Activated T-helper 1 cell treated with anti-CD3 and anti-CD28 coated beads, Interleukin-12 subunit alpha, Interleukin-12 subunit beta, Interleukin-2, Interleukin-4 antibody, amounts not matched to agents 30 ng/mL and 10 ng/mL and 1 ng/mL, durations not matched to agents 14 hours and 24 hours and 36 hours (primary cell): Measurements from ENCODE around the gene SPATA12. TPM values are rescaled to one million over a fixed set of nuclear protein-coding genes. Genes with fewer than 3 reads are reported as not detected.
"Not testable (repeated sequence)": the region's sequence is repeated elsewhere in the genome, so short reads cannot be mapped to it uniquely, and the experiment has no call there.

ENCODE experiments used
- DNase-seq: peaks from one replicate; pipeline ENCODE4 v3.0.0; 2021; ENCODE audit warnings: low spot score
- H3K27ac Mint-ChIP-seq: one replicate; pipeline ENCODE4 v1.8.0; 2021; ENCODE audit warnings: mild to moderate bottlenecking, mixed read lengths
- H3K27me3 Mint-ChIP-seq: one replicate; pipeline ENCODE4 v1.8.0; 2022; ENCODE audit warnings: mild to moderate bottlenecking, moderate library complexity, mixed read lengths; ENCODE audit not compliant: insufficient read depth
- H3K36me3 Mint-ChIP-seq: one replicate; pipeline ENCODE4 v1.8.0; 2021; ENCODE audit warnings: low read depth, mixed read lengths
- H3K4me1 Mint-ChIP-seq: one replicate; pipeline ENCODE4 v1.8.0; 2021; ENCODE audit warnings: low read depth, mixed read lengths
- H3K4me3 Mint-ChIP-seq: one replicate; pipeline ENCODE4 v1.8.0; 2021; ENCODE audit warnings: mild to moderate bottlenecking, moderate library complexity, mixed read lengths
- H3K9me3 Mint-ChIP-seq: one replicate; pipeline ENCODE4 v1.8.0; 2021; ENCODE audit warnings: mixed read lengths
- intact Hi-C: fragments of 100-400 bp; cut with micrococcal nuclease; formaldehyde crosslinking; loops from one replicate; pipeline ENCODE4 v1.15.1; 2024
- total RNA-seq: library from RNA; stranded (reverse); gene quantifications from 2 replicates; pipeline ENCODE4 v1.2.3, GENCODE V29; 2022

Gene SPATA12
- total RNA-seq, 1 donor from 2014 or later, result not detected

DNA sequence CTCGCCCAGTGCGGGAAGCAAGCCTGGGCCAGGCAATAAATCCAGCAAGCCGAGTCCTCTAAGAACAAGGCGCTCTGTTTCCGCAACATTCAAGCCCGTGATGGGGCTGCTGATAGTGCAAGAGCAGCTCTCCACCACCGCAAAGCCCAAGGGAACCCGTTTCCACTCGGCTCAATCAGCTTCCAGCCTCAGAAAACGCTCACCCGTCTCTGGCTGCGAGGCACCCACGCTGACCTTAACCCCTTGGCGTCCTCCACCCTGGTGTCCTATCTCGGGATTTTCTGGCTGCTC lies 17.8 kb downstream of the SPATA12 start:
- peak overlapping the region; percentile 67 for H3K4me3 Mint-ChIP-seq
- peaks cover 12% of the 10 kb centered on the region for H3K4me1 Mint-ChIP-seq
- no peaks in the 10 kb centered on the region for H3K9me3 Mint-ChIP-seq
- no peak for DNase-seq
- no peaks in the 10 kb centered on the region for H3K36me3 Mint-ChIP-seq
- peaks cover 58% of the 10 kb centered on the region for H3K27me3 Mint-ChIP-seq
- H3K27ac Mint-ChIP-seq, result no peak overlapping the region
- intact Hi-C loops, result no loop called here

DNA sequence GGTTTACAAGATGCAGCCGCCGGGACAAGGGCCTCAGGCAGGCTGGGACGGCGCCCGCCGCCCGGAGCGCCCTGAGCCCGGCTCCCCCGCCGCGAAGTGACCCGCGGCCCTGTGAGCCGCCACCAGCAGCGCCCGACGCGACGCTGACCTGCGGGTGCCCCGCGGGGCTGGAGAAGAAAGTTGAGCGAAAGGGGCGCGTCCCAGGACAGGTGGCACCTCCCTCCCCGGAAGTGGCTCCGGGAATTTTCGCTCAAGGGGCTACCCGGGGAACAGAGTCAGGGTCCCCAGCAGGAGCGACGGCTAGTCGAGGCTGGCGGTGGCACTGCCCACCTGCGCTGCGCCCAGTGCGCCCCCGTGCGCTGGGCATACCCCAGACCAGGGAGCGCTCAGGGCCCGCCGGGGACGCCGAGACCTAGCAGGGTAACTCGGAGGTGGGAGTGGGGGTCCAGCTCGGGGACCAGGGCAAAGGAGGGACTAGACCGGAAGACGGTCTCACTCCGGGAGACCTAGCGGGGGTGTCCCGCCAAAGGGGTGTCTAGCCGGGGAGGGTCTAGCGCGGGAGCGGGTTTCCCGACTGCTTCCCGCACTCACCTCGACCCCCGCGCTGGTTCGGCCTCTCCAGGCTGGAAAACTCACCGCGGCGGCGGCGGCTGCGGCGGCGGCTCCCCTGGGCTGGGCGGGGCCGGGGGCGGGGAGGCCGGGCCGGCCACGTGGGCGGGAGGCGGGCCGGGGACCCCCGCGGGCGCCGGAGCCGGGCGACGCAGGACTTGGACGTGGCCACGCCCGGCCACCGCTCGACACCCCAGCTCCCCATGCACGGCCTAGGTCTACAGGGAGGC lies 18.4 kb downstream of the SPATA12 start:
- intact Hi-C loops, result no loop called here
- H3K4me3 Mint-ChIP-seq, result peak overlapping the region; percentile 67
- H3K27ac Mint-ChIP-seq, result no peak overlapping the region
- H3K4me1 Mint-ChIP-seq, result peaks cover 12% of the 10 kb centered on the region
- no peaks in the 10 kb centered on the region for H3K9me3 Mint-ChIP-seq
- H3K36me3 Mint-ChIP-seq, result no peaks in the 10 kb centered on the region
- peaks cover 58% of the 10 kb centered on the region for H3K27me3 Mint-ChIP-seq
- DNase-seq, result no peak

GRCh38 chr3:57079474-57079831 lies 19.0 kb downstream of the SPATA12 start:
- H3K27ac Mint-ChIP-seq, result no peak overlapping the region
- no peak overlapping the region for H3K4me3 Mint-ChIP-seq
- H3K9me3 Mint-ChIP-seq, result no peaks in the 10 kb centered on the region
- peaks cover 56% of the 10 kb centered on the region for H3K27me3 Mint-ChIP-seq
- no peaks in the 10 kb centered on the region for H3K36me3 Mint-ChIP-seq
- peaks cover 12% of the 10 kb centered on the region for H3K4me1 Mint-ChIP-seq
- DNase-seq, result no peak
- intact Hi-C loops, result no loop called here

- H3K4me3 Mint-ChIP-seq, result peak overlapping the region; percentile 71
- H3K27ac Mint-ChIP-seq, result no peak overlapping the region
- no peak for DNase-seq
- peaks cover 54% of the 10 kb centered on the region for H3K27me3 Mint-ChIP-seq
- no peaks in the 10 kb centered on the region for H3K36me3 Mint-ChIP-seq
- intact Hi-C loops, result no loop called here
- no peaks in the 10 kb centered on the region for H3K9me3 Mint-ChIP-seq
- peaks cover 12% of the 10 kb centered on the region for H3K4me1 Mint-ChIP-seq
These were observed 19.7 kb downstream of the SPATA12 start for GRCh38 chr3:57080171-57080570.

- H3K27me3 Mint-ChIP-seq, result peaks cover 47% of the 10 kb centered on the region
- H3K36me3 Mint-ChIP-seq, result no peaks in the 10 kb centered on the region
- H3K9me3 Mint-ChIP-seq, result no peaks in the 10 kb centered on the region
- intact Hi-C loops, result no loop called here
- H3K4me3 Mint-ChIP-seq, result no peak overlapping the region
- peaks cover 12% of the 10 kb centered on the region for H3K4me1 Mint-ChIP-seq
- no peak overlapping the region for H3K27ac Mint-ChIP-seq
- no peak for DNase-seq
These were observed 20.7 kb downstream of the SPATA12 start for GRCh38 chr3:57081173-57081572.

DNA sequence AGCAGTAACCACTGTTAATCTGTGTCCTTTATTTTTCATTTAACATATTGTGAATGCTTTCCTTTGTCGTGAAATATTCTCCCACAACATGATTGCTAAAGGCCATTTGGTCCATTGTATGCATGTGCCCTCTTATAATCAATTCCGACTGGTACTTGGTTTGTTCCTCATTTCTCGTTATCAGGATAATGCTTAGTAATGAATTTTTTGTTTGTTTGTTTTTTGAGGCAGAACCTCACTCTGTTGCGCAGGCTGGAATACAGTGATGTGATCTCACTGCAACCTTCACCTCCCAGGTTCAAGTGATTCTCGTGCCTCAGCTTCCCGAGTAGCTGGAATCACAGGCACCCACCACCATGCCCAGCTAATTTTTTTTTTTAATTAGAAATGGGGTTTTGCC lies 22.0 kb downstream of the SPATA12 start:
- Mint-ChIP-seq H3K9me3 (no peaks in the 10 kb centered on the region), H3K36me3 (no peaks in the 10 kb centered on the region), H3K4me1 (peaks cover 9% of the 10 kb centered on the region), H3K4me3 (no peak overlapping the region), H3K27ac (no peak overlapping the region), H3K27me3 (peaks cover 34% of the 10 kb centered on the region)
- no peak for DNase-seq
- intact Hi-C loops, result no loop called here

DNA sequence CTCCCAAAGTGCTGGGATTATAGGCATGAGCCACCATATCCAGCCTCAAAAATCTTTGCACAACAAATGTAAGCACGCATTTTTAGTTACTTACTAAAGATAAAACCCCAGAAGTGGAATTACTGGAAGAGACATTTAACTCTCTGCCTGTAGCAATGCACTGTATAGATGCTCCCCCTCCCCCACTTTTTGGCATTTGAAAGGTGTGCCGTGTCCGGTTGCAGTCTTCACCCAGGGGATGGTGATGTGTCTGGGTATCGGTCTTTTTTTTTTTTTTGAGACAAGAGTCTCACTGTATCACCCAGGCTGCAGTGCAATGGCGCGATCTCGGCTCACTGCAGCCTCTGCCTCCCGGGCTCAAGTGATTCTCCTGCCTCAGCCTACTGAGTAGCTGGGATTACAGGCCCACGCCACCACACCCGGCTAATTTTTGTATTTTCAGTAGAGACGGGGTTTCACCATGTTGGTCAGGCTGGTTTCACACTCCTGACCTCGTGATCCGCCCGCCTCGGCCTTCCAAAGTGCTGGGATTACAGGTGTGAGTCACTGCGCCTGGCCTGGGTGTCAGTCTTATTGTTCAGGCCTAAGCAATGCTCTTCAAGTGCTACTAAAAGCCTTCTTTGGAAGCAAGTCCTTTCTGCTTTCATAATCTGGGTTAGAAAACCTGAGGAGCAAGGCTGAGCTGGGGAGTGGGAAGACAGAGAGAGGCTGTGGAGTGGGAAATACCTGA lies 23.0 kb downstream of the SPATA12 start:
- H3K4me1 Mint-ChIP-seq, intact Hi-C loops, H3K36me3 Mint-ChIP-seq: not testable (repeated sequence)

DNA sequence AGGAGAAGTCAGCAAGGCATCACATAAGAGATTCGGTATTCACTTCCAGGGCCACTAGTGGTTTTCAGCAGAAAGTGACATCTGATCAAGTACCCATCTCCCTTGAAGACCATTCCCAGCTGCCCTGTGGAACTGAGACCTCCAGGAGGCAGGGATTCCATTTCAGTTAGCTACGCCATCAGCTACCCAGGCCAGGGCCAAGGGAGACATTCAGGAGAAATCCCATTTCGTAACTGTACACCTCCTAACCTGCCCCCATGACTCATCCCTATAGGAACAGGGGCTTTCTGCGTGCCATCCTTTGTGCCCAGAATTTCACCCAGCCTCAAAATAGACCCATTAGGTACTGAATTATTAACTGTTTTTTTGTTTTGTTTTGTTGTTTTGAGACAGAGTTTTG lies 24.7 kb downstream of the SPATA12 start:
- Mint-ChIP-seq H3K27me3 (peaks cover 27% of the 10 kb centered on the region), H3K36me3 (no peaks in the 10 kb centered on the region), H3K4me1 (no peaks in the 10 kb centered on the region), H3K4me3 (no peak overlapping the region), H3K27ac (no peak overlapping the region), H3K9me3 (no peaks in the 10 kb centered on the region)
- intact Hi-C loops, result no loop called here
- no peak for DNase-seq

More for the DNA sequence above, 23.0 kb downstream of the SPATA12 start:
- DNase-seq, H3K9me3 Mint-ChIP-seq, H3K27ac Mint-ChIP-seq, H3K4me3 Mint-ChIP-seq: not testable (repeated sequence)
- H3K27me3 Mint-ChIP-seq, result peaks cover 25% of the 10 kb centered on the region

DNA sequence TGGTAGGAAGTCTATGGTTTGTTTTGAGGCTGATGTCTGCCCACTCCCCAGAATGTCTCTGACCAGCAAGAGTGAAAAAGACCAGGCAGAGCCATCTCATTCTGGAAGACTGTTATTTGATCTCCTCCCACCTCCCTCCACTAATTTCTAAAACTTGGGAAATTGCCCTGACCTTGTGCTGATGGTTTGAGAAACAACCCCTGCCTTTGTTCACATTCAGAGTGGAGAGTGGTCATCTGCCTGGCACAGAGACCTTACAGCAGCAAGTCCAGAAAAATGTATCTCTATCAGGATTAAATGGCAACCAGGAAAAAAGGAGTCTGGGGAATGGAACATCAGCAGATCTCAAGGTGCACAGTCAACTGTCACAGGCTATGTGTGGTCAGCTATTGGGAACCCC lies 25.7 kb downstream of the SPATA12 start:
- Mint-ChIP-seq H3K9me3 (no peaks in the 10 kb centered on the region), H3K27ac (no peak overlapping the region), H3K4me1 (no peaks in the 10 kb centered on the region), H3K36me3 (no peaks in the 10 kb centered on the region), H3K27me3 (peaks cover 18% of the 10 kb centered on the region), H3K4me3 (no peak overlapping the region)
- DNase-seq, result no peak
- intact Hi-C loops, result no loop called here

- peaks cover 10% of the 10 kb centered on the region for H3K27me3 Mint-ChIP-seq
- no peaks in the 10 kb centered on the region for H3K36me3 Mint-ChIP-seq
- H3K4me3 Mint-ChIP-seq, result no peak overlapping the region
- H3K4me1 Mint-ChIP-seq, result no peaks in the 10 kb centered on the region
- no peak overlapping the region for H3K27ac Mint-ChIP-seq
- intact Hi-C loops, result no loop called here
- no peak for DNase-seq
- no peaks in the 10 kb centered on the region for H3K9me3 Mint-ChIP-seq
These were observed 27.1 kb downstream of the SPATA12 start for GRCh38 chr3:57087361-57088092.

GRCh38 chr3:57088503-57088902 lies 28.0 kb downstream of the SPATA12 start:
- Mint-ChIP-seq H3K4me3 (no peak overlapping the region), H3K36me3 (no peaks in the 10 kb centered on the region), H3K4me1 (no peaks in the 10 kb centered on the region), H3K27me3 (peaks cover 10% of the 10 kb centered on the region), H3K27ac (no peak overlapping the region), H3K9me3 (no peaks in the 10 kb centered on the region)
- intact Hi-C loops, result no loop called here
- DNase-seq, result no peak

DNA sequence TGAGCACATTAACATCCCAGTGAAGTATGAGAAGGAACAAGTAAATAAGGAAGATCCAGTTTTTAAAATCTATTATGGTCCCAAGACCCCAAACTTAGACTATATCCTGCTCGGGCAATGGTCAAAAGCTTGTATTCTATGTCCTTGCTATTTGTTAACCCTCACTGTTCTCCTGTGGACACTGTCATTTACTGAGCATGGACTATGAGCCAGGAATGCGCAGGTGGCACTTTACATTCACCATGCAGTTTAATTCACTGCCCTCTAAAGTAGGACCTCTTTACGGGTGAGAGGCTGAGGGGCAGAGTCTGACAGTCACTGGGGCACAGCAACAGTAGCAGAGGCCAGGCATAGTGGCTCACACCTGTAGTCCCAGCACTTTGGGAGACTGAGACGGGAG lies 28.6 kb downstream of the SPATA12 start:
- H3K27ac Mint-ChIP-seq, result no peak overlapping the region
- intact Hi-C loops, result no loop called here
- H3K27me3 Mint-ChIP-seq, result peaks cover 10% of the 10 kb centered on the region
- H3K4me3 Mint-ChIP-seq, result no peak overlapping the region
- no peaks in the 10 kb centered on the region for H3K36me3 Mint-ChIP-seq
- no peaks in the 10 kb centered on the region for H3K9me3 Mint-ChIP-seq
- no peak for DNase-seq
- no peaks in the 10 kb centered on the region for H3K4me1 Mint-ChIP-seq
